GM21723 (cell line): ENCODE measurements around the gene PCSK6.
A peak's percentile ranks its signal among the peaks of the same experiment; 100 is the strongest.
"Not testable (repeated sequence)": the region's sequence is repeated elsewhere in the genome, so short reads cannot be mapped to it uniquely, and the experiment has no call there.

Experiments
- ATAC-seq: cut with Tn5 transposase; IDR thresholded peaks from one replicate; pipeline ENCODE4 v1.9.1; 2021; ENCODE audit warnings: mild to moderate bottlenecking, moderate library complexity; ENCODE audit not compliant: unreplicated experiment

The PCSK6 gene

DNA sequence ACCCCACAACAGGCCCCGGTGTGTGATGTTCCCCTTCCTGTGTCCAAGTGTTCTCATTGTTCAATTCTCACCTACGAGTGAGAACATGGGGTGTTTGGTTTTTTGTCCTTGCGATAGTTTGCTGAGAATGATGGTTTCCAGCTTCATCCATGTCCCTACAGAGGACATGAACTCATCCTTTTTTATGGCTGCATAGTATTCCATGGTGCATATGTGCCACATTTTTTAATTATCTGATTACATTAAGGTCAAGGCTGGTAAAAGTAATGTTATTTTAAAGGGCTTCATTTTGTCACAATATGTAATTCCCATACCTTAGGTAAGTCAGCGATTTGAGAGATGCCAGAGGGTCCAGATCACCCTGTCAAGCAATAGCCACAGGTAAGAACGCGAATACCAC is 202.2 kb downstream of the PCSK6 start:
- ATAC-seq, result not testable (repeated sequence)

DNA sequence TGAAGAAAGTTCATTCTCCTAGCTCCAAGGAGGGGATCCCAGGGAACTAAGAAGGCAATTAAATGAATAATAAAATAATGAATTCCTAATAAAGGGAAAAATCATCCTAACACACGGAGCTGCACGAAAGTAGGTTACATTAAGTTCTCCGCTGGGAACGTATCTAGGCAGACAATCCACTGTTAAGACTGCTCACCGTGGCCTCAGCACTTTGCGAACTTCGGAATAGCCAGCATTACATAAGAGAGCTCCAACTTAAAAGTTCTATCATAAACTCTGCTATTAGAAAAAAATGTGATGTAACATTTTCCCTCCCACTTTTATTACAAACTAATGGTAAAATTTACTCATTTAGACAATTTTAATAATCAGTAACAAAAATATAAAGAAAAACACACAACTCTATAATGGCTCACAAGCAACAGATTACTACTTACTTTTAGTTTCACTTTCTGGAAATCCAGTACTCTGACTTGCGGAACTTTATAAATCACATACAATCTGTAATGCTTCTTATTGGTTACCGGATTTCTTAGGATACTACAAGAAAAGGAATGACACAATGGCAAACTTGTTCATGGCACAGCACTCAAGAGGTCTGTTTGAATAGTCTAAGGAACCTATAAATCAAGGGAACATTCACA is 202.9 kb downstream of the PCSK6 start:
- no peak for ATAC-seq

DNA sequence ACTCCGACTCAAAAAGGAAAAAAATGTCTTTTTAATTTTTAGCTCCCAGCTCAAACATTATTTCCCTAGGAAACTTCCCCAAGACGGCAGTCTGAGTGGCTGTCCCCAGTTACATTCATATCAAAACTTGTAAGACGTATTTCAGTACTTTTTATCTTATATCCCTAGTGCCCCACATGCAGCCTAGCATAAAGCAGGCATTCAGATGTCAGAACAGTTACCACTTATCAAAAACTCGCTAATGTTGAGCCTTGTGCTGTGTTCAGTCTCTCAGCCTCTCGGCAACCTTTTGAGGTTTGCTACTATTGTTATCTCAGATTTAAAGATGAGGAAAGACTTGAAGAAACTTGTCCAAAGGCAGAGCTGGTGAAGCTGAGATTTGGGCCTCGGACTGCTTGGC is 205.6 kb downstream of the PCSK6 start:
- no peak for ATAC-seq

DNA sequence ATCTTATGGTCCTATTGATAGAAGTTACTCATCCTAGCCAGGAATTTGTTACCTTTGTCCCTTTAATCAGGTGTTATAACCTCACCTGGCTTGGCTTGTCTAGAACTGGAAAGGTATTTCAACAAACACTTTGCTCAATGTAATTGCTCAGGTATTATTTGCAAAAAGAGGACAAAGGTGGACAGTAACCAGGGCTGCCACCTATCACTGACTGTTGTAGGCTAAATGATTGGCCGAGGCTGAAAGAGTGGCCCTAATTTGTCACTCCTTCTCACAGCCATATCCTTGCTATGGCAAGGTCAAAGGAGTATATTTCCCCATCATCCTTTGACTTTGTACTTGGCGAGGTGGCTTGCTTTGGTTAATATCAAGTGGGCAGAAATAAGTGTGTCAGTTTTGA is 209.5 kb downstream of the PCSK6 start:
- ATAC-seq, result no peak

DNA sequence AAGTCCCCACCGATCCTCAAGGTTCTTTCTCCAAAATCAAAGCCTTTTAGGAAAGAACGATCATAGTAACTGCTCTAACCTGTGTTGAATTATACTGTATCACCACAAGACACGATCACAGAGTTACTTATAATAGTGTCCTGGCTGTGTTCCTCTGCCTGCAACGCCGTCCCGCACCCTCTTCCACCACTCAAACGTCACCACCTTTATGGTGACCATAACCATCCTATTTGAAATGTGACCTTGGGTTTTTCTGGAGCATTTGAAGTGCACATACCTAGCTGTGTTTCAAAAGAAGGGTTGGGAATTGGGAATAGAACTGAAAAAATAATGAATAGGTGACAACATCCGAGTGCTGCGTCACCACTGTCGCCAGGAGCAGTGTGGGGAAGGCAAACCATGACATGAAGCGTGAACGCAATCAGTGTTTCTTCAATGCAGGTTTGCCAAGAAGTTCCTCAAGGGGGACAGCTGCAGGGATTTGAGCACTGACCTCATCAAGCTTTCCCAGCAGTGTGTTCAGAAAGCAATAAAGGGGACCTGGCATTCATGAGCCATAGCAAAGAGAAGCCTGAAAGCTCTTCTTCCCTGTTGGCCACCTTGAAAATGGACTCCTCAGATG is 211.5 kb downstream of the PCSK6 start:
- no peak for ATAC-seq

DNA sequence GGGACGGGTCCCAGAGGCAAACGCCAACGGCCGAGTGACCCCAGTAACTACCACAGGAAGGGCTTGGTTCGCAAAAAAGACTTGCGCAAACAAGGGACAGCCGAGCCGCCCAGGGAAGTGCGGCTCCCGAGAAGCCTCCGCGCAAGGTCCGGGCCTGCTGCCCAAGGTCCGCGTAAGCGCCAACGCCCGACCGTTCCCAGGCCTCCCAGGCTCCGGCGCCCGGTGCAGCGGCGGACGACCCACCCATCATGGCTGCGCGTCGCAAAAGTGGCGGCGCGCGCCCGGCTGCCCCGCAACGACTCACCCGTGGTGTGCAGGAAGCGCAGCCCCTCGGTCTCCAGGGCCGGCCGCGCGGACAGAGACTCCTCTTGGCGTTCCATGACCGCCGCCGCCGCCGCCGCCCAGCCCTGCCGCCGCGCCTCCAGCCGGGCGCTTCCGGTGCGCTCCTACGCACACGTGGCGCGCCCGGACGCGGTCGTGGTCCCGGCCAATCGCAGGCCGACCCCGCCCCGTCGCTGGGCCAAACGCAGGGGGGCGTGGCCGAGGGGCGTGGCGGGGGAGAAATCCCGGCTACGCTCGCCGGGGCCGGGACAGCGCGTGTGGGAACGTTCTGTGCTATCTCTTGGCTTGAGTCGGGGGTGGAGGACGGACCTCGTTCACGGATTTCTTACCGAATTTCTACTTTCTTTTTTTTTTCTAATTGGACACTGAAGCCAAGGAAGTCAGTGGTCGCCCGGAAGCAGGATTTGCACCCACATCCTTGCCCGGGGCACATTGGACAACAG is 212.3 kb downstream of the PCSK6 start, which contains the start of gene SELENOS:
SELENOS (minus strand) TSS at position 448 of the 785 bp plus-strand sequence; CDS start at position 380, 68 bp downstream.
- ATAC-seq, result peak; percentile 88

DNA sequence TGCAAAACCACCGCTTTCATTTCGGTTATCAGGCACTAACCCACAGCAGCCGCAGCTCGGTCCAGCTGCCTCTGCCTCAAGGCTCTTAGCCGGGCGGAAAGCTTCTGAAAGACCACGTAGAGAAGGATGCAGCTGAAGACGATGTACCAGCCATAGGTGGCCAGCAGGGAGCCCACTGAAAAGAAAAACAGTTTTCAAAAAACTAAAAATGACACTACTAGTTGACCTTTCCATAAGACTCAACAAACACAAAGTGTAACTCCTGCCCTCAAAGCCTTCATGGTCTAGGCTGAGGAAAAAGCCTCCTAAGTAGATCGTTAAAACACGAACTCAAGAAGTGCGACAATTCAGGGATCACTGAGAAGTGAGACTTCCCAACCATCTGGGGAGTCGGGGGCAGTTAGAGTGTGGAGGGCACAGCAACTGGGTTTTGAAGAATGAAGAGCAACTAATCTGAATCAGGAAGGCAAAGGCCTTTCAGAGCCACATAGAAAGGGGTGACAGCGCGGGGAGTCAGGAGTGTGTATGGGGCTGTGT is 212.9 kb downstream of the PCSK6 start:
- peak; percentile 46 for ATAC-seq

DNA sequence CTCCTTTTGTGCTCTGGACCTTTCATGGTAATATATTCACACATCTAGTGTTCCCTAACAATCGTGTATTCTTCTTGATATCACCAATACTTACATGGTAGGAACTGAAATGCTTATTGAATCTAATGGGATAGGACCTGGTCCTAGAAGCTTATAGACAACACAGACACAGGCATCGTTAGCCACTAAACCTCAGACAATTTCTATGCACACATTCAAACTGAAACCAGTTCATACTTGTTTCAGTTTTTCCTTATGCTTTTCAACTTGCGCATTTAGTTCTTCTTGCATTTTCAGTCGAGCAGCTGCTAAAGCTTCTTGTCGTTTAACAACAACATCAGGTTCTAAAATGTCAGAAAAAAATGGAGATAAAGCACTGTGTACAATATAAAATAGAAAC is 214.5 kb downstream of the PCSK6 start:
- peak; percentile 43 for ATAC-seq

DNA sequence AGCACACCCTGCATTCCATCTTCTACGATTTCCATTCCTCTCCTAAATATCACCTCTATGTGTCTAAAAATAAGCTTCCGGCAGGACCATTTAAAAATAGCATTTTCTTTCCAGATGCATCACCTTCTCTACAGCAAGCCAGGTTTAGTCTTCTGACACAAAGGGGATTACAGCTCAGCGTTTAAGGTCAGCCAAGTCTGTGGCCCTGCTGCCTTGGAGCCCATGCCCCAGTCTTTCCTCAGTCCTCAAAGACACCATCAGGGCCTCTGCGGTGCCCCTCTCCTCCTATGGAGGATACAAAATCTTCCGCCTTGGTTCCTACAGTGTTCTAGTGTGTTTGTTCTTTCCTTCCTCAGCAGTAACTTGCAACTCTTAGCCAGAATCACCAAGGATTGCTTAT is 216.0 kb downstream of the PCSK6 start:
- ATAC-seq, result no peak

DNA sequence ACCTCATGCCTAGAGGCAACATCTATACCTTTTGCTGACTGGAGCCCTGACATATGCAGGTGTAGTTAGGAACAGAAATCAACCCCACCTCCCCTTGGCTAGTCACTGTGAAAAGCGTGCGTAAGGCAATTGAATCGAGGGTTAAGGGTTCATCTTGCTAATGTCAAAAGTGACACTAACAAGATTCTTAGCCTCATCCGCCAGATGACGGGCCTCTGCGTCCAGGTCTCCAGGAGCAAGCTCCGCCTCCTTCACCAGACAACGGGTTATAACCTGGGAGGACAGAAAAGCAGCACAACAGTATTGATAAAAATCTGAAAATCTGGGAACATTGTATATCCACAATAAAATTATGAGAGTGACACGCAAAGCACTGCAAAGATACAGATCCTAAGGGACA is 216.9 kb downstream of the PCSK6 start:
- ATAC-seq, result no peak

DNA sequence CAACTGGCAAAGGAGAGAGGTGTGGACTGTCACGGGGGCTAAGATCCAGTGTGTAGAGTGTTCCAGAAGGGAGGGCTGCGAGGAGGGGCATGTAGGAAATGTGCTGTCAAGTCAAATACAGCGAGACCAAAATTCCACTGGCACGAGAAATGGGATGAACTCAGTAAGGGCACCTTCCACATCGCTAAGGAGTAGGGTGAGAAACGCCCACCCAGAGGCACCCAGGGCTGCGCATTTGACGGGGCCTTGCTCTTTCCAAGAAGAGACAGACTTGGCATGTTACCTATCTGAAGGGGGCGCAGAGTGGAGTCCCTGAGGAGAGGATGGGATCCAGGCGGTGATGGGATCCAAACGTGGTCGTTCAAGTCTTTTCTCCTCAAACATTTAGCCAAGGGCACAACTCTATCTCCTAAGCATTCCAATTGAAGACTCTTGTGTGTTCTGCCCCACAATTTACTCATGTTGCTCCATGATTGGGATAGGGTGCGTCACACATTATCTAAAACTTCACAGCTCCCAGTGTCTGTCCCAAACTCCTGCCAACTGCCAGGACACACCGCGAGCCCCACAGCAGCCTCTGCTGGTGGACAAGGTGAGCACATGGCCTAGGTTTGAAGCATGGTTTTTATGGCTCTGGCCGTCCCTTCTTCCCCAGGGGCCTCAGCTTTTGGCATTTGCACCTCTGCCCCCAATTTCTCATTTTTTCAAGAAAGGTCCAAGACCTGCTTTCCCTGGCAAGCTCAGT is 219.9 kb downstream of the PCSK6 start:
- no peak for ATAC-seq

DNA sequence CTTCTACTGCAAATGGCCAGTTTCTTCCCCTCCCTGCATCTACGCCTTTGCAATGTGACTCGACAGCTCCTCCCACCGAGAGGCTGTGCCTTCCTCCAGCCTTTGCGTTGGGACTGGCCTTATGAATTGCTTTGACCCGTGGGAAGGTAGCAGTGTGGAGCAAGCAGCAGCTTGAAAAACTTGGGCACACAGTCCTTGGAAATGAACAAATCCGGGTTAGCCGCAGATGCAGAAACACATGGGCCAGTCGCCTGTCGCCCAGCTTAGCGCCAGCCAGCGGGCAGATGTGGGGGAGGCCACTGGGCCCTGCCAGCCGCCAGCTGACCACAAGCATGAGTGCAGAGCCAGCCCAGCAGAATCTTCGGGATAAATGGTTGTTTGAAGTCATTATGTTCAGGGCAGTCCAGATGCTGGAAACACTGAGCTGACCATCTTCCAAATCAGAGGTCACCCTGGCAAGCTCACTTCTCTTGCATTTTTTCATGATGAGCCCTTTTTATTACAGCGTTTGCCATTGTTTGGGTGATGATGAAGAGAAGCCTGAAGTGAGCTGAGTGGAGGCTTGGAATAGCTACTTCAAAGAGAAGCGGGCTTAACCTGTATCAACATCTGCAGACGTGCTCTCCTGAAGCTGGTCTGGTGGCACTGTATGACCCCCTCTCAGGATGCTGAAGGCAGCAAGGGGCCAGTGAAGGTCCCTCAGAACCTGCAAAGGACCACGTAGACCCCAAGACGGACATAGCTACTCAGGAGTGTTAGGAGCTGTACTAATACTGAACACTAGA is 222.0 kb downstream of the PCSK6 start:
- no peak for ATAC-seq

DNA sequence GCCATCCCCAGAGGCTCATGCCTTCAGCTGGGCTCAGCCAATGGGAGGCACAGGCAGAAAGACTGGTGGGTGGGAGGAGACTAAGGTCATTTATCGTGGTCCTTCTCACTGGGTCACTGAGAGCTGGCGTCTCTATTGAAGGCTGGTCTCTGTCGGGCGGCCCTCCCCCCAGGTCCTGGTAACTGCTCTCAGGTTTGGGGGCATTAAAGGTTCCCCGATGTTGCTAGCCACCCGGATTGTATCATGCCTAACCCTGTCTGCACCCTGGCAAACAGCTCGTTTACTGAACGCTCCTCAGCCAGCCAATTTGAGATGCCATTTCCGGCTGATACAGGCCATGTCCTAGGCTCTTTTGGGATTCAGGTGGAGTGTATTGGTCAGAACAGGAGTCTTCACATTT is 222.7 kb downstream of the PCSK6 start:
- no peak for ATAC-seq

DNA sequence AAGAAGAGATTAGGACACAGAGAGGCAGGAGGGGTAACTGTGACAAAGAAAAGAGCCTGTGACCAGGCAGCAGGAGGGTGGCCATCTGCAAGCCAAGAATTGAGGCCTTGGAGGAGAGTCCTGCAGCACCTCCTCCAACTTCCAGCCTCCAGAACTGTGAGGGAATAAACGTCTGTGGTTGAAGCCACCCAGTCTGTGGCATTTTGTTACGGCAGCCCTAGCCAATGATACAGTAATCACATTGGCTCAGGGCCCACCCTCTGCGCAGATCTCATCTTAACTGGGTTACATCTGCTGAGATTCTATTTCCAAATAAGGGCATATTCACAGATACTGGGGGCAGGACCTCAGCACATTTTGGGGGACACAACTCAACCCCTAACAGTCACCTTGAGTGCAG is 223.5 kb downstream of the PCSK6 start:
- ATAC-seq, result no peak

DNA sequence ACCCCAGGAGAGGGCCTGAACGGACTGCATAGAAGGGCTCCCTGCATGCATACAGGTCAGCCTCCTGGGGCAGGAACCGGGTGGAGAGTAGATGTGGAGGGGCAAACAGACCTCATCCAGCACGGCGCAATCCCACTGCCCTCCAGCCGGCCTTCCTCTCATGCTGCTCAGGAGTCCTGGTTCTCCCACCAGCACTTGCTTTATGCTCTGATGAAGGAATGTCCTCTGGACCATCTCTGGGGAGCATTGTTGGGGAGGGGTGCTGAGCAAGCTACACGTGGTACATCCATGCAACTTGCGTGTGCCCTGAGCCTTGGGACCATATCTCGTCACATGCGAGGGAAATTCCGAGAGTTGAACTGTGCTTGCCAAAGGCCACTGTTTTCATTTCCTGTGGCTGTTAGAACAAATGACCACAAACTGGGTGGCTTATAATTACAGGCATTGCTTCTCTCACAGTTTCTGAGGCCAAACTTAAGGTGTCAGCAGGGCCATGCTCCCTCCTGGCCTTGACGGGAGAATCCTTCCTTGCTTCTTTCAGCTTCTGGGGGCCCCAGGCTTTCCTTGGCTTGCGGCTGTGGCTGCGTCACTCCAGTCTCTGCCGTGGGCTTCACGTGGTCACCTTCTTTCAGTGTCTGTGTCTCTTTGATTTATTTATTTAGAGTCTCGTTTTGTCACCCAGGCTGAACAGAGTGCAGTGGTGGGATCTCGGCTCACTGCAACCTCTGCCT is 224.4 kb downstream of the PCSK6 start:
- ATAC-seq, result no peak

DNA sequence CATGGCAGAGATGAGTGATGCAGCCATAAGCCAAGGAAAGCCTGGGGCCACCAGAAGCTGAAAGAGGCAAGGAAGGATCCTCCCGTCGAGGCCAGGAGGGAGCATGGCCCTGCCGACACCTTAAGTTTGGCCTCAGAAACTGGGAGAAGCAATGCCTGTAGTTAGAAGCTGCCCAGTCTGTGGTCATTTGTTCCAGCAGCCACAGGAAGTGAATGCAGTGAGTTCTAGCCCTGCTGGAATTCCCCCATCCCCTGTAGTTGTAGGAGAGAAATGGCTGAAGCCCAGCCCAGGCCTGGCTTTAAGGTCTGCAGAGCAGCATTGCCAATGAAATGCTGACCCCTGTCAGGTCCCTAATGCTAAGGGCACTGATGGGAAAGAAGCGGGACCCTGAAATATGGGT is 225.5 kb downstream of the PCSK6 start:
- ATAC-seq, result no peak

DNA sequence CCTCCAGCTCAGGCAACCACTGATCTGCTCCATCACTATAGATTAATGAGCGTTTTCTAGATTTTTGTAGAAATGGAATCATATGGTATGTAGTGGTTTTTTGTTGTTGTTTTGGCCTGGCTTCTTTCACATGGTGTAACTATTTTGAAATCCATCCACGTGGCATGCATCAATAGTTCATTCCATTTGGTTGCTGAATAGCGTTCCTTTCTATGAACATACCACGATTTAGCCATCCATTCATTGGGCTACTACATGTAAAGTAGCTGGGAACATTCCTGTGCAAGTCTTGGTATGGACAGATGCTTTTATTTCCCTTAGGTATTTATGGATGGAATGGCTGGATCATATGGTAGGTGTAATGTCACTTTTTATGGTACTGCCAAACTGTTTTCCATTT is 227.0 kb downstream of the PCSK6 start:
- no peak for ATAC-seq

DNA sequence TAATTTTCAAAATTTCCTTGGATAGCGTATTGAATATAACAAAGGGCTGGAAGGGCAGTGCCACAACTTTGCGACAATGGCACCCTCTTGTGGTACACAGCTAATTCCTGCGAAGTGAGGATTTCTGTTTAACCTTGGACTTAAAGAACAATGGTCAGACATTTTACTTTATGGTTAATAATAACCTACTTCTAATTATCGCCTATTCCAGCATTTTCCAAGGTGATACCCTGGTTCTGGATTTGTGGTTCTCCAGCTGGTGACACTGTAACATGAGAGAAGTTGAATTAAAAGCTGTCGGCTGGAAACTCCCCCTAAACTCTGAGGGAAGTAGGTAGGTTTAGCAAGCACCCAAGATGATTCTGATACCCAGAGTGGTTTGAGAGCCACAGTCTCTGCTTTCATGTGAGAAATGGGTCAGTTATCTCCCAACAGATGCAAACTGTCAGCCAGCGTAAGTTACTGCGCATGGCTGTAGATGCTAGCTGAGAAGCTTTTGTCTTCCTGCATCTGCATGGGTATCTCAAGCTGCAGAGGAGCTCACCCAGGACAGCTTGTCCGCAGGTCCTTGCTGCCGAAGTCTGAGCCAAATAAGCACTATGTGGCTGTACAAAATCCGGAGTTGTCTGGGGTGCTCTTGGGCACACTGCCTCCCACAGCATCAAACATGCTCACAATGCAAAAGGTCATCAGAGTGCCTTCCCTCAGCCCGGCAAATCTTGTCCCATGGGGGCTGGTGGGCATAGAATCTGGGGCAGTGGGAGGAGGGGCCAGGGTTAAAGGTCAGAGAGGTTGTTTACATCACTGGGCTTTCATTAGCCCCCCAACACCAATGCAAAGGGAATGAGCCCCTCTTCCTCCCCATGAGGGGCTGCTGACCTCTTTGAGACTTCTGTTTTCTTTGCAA is 231.0 kb downstream of the PCSK6 start:
- ATAC-seq, result no peak

DNA sequence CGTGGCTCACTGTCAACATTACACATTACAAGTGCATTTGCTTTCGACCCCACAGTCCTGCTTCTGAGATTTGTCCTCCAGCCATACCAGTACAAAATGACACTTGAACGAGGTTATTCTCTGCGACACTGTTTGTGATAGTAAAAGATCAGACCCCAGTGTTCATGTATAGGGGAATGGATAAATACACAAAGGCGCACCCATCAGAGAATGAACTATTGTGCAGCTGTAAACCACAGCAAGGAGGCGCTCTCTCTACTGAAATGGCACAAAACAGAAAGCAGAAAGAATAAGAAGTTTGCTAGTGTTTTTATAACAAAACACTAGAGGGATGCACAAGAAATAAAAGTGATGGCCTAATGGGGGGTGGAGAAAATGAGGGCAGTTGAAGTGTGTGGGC is 232.8 kb downstream of the PCSK6 start:
- ATAC-seq, result no peak
